Lower lobe of right lung (tissue), 2 donors: ENCODE results near the gene F12. TPM values are rescaled to one million over a fixed set of nuclear protein-coding genes. Genes with fewer than 3 reads are reported as not detected.

ENCODE experiments used
- ATAC-seq, 2 donors: fragments of 200-7000 bp; cut with Tn5 transposase; one replicate each; pipeline ENCODE4 v1.9.1; 2020 to 2022; ENCODE audit warnings: mild to moderate bottlenecking in 2 of 2, moderate library complexity in 2 of 2
- DNase-seq: peaks from one replicate; pipeline ENCODE4 v3.0.0-alpha.2; 2020
- H3K27ac ChIP-seq: fragments of 200-600 bp; one replicate; pipeline ENCODE4 v1.8.0; 2022
- H3K27me3 ChIP-seq: fragments of 200-600 bp; one replicate; pipeline ENCODE4 v1.8.0; 2022; ENCODE audit warnings: low read depth
- H3K36me3 ChIP-seq: fragments of 200-600 bp; one replicate; pipeline ENCODE4 v1.8.0; 2022; ENCODE audit warnings: mild to moderate bottlenecking
- H3K4me1 ChIP-seq: fragments of 200-600 bp; one replicate; pipeline ENCODE4 v1.8.0; 2022
- H3K4me3 ChIP-seq: fragments of 200-600 bp; one replicate; pipeline ENCODE4 v1.8.0; 2022; ENCODE audit warnings: mild to moderate bottlenecking
- H3K9me3 ChIP-seq: fragments of 200-600 bp; one replicate; pipeline ENCODE4 v1.8.0; 2022
- CTCF ChIP-seq: fragments of 200-600 bp; IDR thresholded peaks from one replicate; pipeline ENCODE4 v1.8.0; 2022; ENCODE audit warnings: antibody characterized with exemption, mild to moderate bottlenecking
- intact Hi-C: fragments of 100-400 bp; cut with DNase I; formaldehyde crosslinking; loops from one replicate; pipeline ENCODE4 v1.11.0; 2022
- total RNA-seq: library from RNA; stranded (reverse); fragmentation: NEBNext Ultra II Directional; extraction: Animal tissue kit (Norgen Biotek cat#: 25700); gene quantifications from one replicate; pipeline ENCODE4 v1.2.1, GENCODE V29; 2021
- donor health status: DM: no; HTN: yes; CAD: no; lungs with severe emphysema.

F12 gene
- total RNA-seq, 1 donor from 2014 or later, result 0.80 TPM

- Histone ChIP-seq H3K4me1 (peaks cover 65% of the 10 kb centered on the region), H3K36me3 (peaks cover 22% of the 10 kb centered on the region), H3K27ac (peak overlapping the region; percentile 90), H3K4me3 (peak overlapping the region; percentile 80), H3K9me3 (no peaks in the 10 kb centered on the region), H3K27me3 (no peaks in the 10 kb centered on the region)
- no peak for ATAC-seq
- intact Hi-C loops, result no loop called here
- TF ChIP-seq CTCF, result no peak
- peak; percentile 59 for DNase-seq
Measured at GRCh38 chr5:177427919-177428573, 18.7 kb upstream of the F12 start.

GRCh38 chr5:177427211-177427822, 18.0 kb upstream of the F12 start:
- Histone ChIP-seq H3K36me3 (peaks cover 15% of the 10 kb centered on the region), H3K4me3 (peak overlapping the region; percentile 80), H3K27me3 (no peaks in the 10 kb centered on the region), H3K4me1 (peaks cover 59% of the 10 kb centered on the region), H3K27ac (peak overlapping the region; percentile 90), H3K9me3 (no peaks in the 10 kb centered on the region)
- DNase-seq (no peak), ATAC-seq (no peak)
- no peak for TF ChIP-seq CTCF
- intact Hi-C loops, result no loop called here

GRCh38 chr5:177426566-177427210, 17.3 kb upstream of the F12 start, which contains the start of gene GRK6:
GRK6 (plus strand) TSS chr5:177426676; CDS start chr5:177426846, 170 bp downstream.
- TF ChIP-seq CTCF, result no peak
- H3K4me1 ChIP-seq, result peaks cover 53% of the 10 kb centered on the region
- H3K36me3 ChIP-seq, result peaks cover 9% of the 10 kb centered on the region
- no peaks in the 10 kb centered on the region for H3K9me3 ChIP-seq
- peak within 1 kb of the TSS; percentile 92 for H3K27ac ChIP-seq
- H3K27me3 ChIP-seq, result no peaks in the 10 kb centered on the region
- H3K4me3 ChIP-seq, result peak within 1 kb of the TSS; percentile 80
- peak; percentile 81 for DNase-seq
- intact Hi-C loops, result no loop called here
- peak in 1 of 2 donors; percentile 3 for ATAC-seq

GRCh38 chr5:177425801-177426565, 16.6 kb upstream of the F12 start:
- peak; percentile 100 for DNase-seq
- peak; percentile 97 for ATAC-seq
- H3K4me3 ChIP-seq, result peak overlapping the region; percentile 57
- TF ChIP-seq CTCF, result no peak
- peaks cover 3% of the 10 kb centered on the region for H3K36me3 ChIP-seq
- peak overlapping the region; percentile 92 for H3K27ac ChIP-seq
- no peaks in the 10 kb centered on the region for H3K27me3 ChIP-seq
- peaks cover 46% of the 10 kb centered on the region for H3K4me1 ChIP-seq
- H3K9me3 ChIP-seq, result no peaks in the 10 kb centered on the region
- intact Hi-C loops, result no loop called here

GRCh38 chr5:177425196-177425800, 15.9 kb upstream of the F12 start:
- Histone ChIP-seq H3K4me3 (peak overlapping the region; percentile 57), H3K27me3 (no peaks in the 10 kb centered on the region), H3K36me3 (no peaks in the 10 kb centered on the region), H3K27ac (peak overlapping the region; percentile 92), H3K4me1 (peaks cover 39% of the 10 kb centered on the region), H3K9me3 (no peaks in the 10 kb centered on the region)
- DNase-seq, result no peak
- intact Hi-C loops, result no loop called here
- TF ChIP-seq CTCF, result no peak
- ATAC-seq, result no peak
